ENCODE data around the gene GRM2.

The GRM2 gene

GRCh38 chr3:51670053-51670822, 36.6 kb upstream of the GRM2 start:
- no peak for TF ChIP-seq CTCF (conservative IDR thresholded peaks at IDR 0.05)
- peak overlapping the region; percentile 95 for H3K27ac ChIP-seq

- peak within 1 kb of the TSS; percentile 95 for H3K27ac ChIP-seq
- no peak for TF ChIP-seq CTCF (conservative IDR thresholded peaks at IDR 0.05)
These were observed 35.8 kb upstream of the GRM2 start, which contains the start of gene TEX264 for GRCh38 chr3:51670823-51671733. TEX264 (plus strand) TSS chr3:51671252; CDS start chr3:51674305, 3,053 bp downstream.

GRCh38 chr3:51671734-51672475, 35.0 kb upstream of the GRM2 start:
- peak overlapping the region; percentile 95 for H3K27ac ChIP-seq
- no peak for TF ChIP-seq CTCF (conservative IDR thresholded peaks at IDR 0.05)

- no peak overlapping the region for H3K27ac ChIP-seq
- TF ChIP-seq CTCF (conservative IDR thresholded peaks at IDR 0.05): no peak
These were observed 33.6 kb upstream of the GRM2 start for GRCh38 chr3:51673181-51673801.

- no peak for TF ChIP-seq CTCF (conservative IDR thresholded peaks at IDR 0.05)
- no peak overlapping the region for H3K27ac ChIP-seq
These were observed 32.8 kb upstream of the GRM2 start for GRCh38 chr3:51673802-51674654.

GRCh38 chr3:51675201-51675611, 31.7 kb upstream of the GRM2 start:
- no peak overlapping the region for H3K27ac ChIP-seq
- TF ChIP-seq CTCF (conservative IDR thresholded peaks at IDR 0.05): no peak
